Kidney (tissue), 14 donors: ENCODE data around the gene PPOX. TPM values are rescaled to one million over a fixed set of nuclear protein-coding genes. Genes with fewer than 3 reads are reported as not detected.
A peak's percentile ranks its signal among the peaks of the same experiment; 100 is the strongest.

ENCODE experiments used
- DNase-seq, 5 donors: peaks; one replicate each; pipeline ENCODE4 v3.0.0-alpha.2; 2013 to 2020
- FAIRE-seq: peaks from 2 replicates; lab custom pipeline; 2012; peaks lifted over from hg19 to GRCh38; lab: Jason Lieb, UNC
- H3K27ac ChIP-seq, 2 donors: one replicate each; pipeline ENCODE4 v1.7.0; 2013; ENCODE audit warnings: low read depth in 2 of 2, low read length in 2 of 2, inconsistent platforms in 1 of 2
- H3K27me3 ChIP-seq: one replicate; pipeline ENCODE4 v1.7.1; 2013; ENCODE audit warnings: low read length, inconsistent platforms; ENCODE audit not compliant: control insufficient read depth, insufficient read depth
- H3K36me3 ChIP-seq, 3 donors: one replicate each; pipeline versions ENCODE4 v1.7.0 to v1.7.1; 2013; ENCODE audit warnings: low read length in 3 of 3, control low read depth in 1 of 3, inconsistent platforms in 1 of 3; ENCODE audit not compliant: insufficient read depth in 3 of 3, control insufficient read depth in 2 of 3
- H3K4me1 ChIP-seq, 3 donors: one replicate each; pipeline versions ENCODE4 v1.7.0 to v1.7.1; 2013; ENCODE audit warnings: low read length in 3 of 3, inconsistent platforms in 1 of 3, low read depth in 1 of 3; ENCODE audit not compliant: control insufficient read depth in 2 of 3, insufficient read depth in 2 of 3
- H3K4me3 ChIP-seq, 3 donors: one replicate each; pipeline versions ENCODE4 v1.7.0 to v1.8.1; 2013; ENCODE audit warnings: low read length in 3 of 3, control low read depth in 1 of 3, inconsistent platforms in 1 of 3
- H3K9ac ChIP-seq, 3 donors: one replicate each; pipeline versions ENCODE4 v1.7.0 to v1.7.1; 2013; ENCODE audit warnings: low read length in 3 of 3, control low read depth in 1 of 3, inconsistent platforms in 1 of 3
- H3K9me3 ChIP-seq, 3 donors: one replicate each; pipeline versions ENCODE4 v1.7.0 to v1.7.1; 2013; ENCODE audit warnings: low read length in 3 of 3, control low read depth in 1 of 3, inconsistent platforms in 1 of 3; ENCODE audit not compliant: control insufficient read depth in 2 of 3, insufficient read depth in 1 of 3
- CTCF ChIP-seq: IDR thresholded peaks from 3 replicates; pipeline ENCODE4 v1.5.1; 2012; ENCODE audit warnings: mild to moderate bottlenecking, moderate library complexity, borderline replicate concordance; ENCODE audit not compliant: insufficient read depth; ENCODE audit errors: extremely low read depth
- intact Hi-C: fragments of 100-400 bp; cut with DNase I; formaldehyde crosslinking; loops from one replicate; pipeline ENCODE4 v1.11.1; 2022
- polyA plus RNA-seq: library from polyadenylated mRNA; stranded (reverse); fragments of 350-450 nt; fragmentation: Illumina TruSeq; extraction: RNeasy Lipid Tissue Mini Kit (QIAGEN cat#74804); gene quantifications from one replicate; pipeline ENCODE4 v1.2.3, GENCODE V29; 2014; ENCODE audit warnings: low read depth, low replicate concordance; ENCODE audit not compliant: insufficient read depth
- total RNA-seq: library from RNA; stranded (reverse); fragmentation: NEBNext Ultra II Directional; extraction: Animal tissue kit (Norgen Biotek cat#: 25700); gene quantifications from one replicate; pipeline ENCODE4 v1.2.1, GENCODE V29; 2021
- donor health status: control.
- donor health status: control.
- donor health status: control.
- donor health status: control.
- donor health status: control.
- donor health status: DM: yes; HTN: yes; CAD: no.
- donor health status: Normal renal cell carcinoma (clear cell type).

PPOX gene
- total and polyA plus RNA-seq, 2 donors from 2014 or later = 23.6 to 29.4 TPM

- H3K27me3 ChIP-seq = no peaks in the 10 kb centered on the region
- FAIRE-seq = no peak
- H3K4me1 ChIP-seq = peaks cover 0 to 2% (median 0%) of the 10 kb centered on the region in 3 donors
- peak in 4 of 5 donors; percentile 26 to 87 (median 54) for DNase-seq
- H3K9me3 ChIP-seq = no peaks in the 10 kb centered on the region
- no peak overlapping the region for H3K9ac ChIP-seq
- H3K4me3 ChIP-seq = no peak overlapping the region
- H3K36me3 ChIP-seq = no peaks in the 10 kb centered on the region
- intact Hi-C loops = no loop called here
- no peak for TF ChIP-seq CTCF
- H3K27ac ChIP-seq = peak overlapping the region in 1 of 2 donors; percentile 62
These were observed 19.1 kb downstream of the PPOX start for GRCh38 chr1:161185282-161185682.

- no peak for FAIRE-seq
- Histone ChIP-seq H3K36me3 (no peaks in the 10 kb centered on the region), H3K9ac (no peak overlapping the region), H3K4me1 (peaks cover 0 to 2% (median 0%) of the 10 kb centered on the region in 3 donors), H3K27ac (peak overlapping the region; percentile 7 to 62), H3K9me3 (no peaks in the 10 kb centered on the region), H3K27me3 (no peaks in the 10 kb centered on the region), H3K4me3 (no peak overlapping the region)
- TF ChIP-seq CTCF = no peak
- peak in 1 of 5 donors; percentile 29 for DNase-seq
- intact Hi-C loops = no loop called here
These were observed 19.6 kb downstream of the PPOX start for GRCh38 chr1:161185732-161186311.

DNA sequence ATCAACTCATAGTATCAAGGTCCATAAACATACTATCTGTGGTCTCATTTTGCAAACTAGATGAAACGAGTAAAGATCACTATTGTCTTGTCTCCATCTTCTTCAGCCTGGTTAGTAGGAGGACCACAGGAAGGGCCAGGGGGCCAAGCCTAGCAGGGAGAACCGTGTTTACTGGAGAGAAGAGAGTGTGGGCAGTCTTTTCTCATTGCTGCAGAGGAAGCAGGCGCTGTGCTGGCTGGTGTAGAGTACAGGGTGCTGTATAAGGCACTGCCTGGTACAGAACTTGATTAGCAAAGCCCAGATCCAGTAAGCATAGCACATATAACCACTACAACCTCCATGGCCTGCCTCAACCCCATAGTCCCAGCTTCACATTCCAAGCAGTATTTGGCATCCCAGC, 21.1 kb downstream of the PPOX start:
- no peak overlapping the region for H3K9ac ChIP-seq
- H3K36me3 ChIP-seq = no peaks in the 10 kb centered on the region
- intact Hi-C loops = no loop called here
- no peaks in the 10 kb centered on the region for H3K9me3 ChIP-seq
- DNase-seq (peak in 1 of 5 donors; percentile 35), FAIRE-seq (no peak)
- H3K4me1 ChIP-seq = peaks cover 0 to 2% (median 0%) of the 10 kb centered on the region in 3 donors
- no peak overlapping the region for H3K27ac ChIP-seq
- TF ChIP-seq CTCF = no peak
- H3K27me3 ChIP-seq = no peaks in the 10 kb centered on the region
- H3K4me3 ChIP-seq = no peak overlapping the region
